HCT116 (cell line): ENCODE data around the gene MEX3B. TPM values are rescaled to one million over a fixed set of nuclear protein-coding genes. Genes with fewer than 3 reads are reported as not detected.
A peak's percentile ranks its signal among the peaks of the same experiment; 100 is the strongest.

Source experiments
- ATAC-seq: fragments of 200-7000 bp; cut with Tn5 transposase; 2 replicates; pipeline ENCODE4 v1.9.1; 2020; ENCODE audit warnings: mild to moderate bottlenecking, moderate library complexity
- BruUV-seq: library from RNA; stranded (reverse); fragments of 400-500 nt; replicated peaks from 2 replicates; lab custom pipeline; 2021; lab: Mats Ljungman, UMichigan
- CTCF ChIA-PET: fragments of 300-600 bp; sonication (Branson Sonifier 250); formaldehyde crosslinking; loops from one replicate; lab custom pipeline; 2021; ENCODE audit warnings: antibody characterized with exemption; lab: Charles Lee
- POLR2A ChIA-PET: fragments of 300-600, 350-600 bp; sonication (Branson Sonifier 250); formaldehyde crosslinking; loops from one replicate; lab custom pipeline; 2021; ENCODE audit warnings: antibody characterized with exemption; lab: Charles Lee
- RAD21 ChIA-PET, 2 experiments: fragments of 300-600 bp; sonication (Branson Sonifier 250); formaldehyde crosslinking; loops; one replicate each; lab custom pipeline; 2023; ENCODE audit warnings: low total read pairs in 2 of 2; ENCODE audit not compliant: uncharacterized antibody in 2 of 2, unreplicated experiment in 2 of 2, low non-redundant PET in 1 of 2; lab: Charles Lee
- DNase-seq: peaks from one replicate; pipeline ENCODE4 v3.0.0-alpha.2; 2010; ENCODE audit warnings: low read depth, low spot score
- H2AFZ ChIP-seq: fragments of 200-600 bp; shearing (Covaris generic), sonication (generic); 2 replicates; pipeline ENCODE4 v1.6.1; 2017; ENCODE audit warnings: low read depth, mixed run types, mixed read lengths, antibody characterized with exemption, low read length; ENCODE audit not compliant: poor library complexity, severe bottlenecking
- H3K27ac ChIP-seq: 2 replicates; pipeline ENCODE4 v1.5.1; 2012; ENCODE audit warnings: low read depth, low read length
- H3K27me3 ChIP-seq: fragments of 200-600 bp; sonication (generic); 2 replicates; pipeline ENCODE4 v1.6.1; 2016; ENCODE audit warnings: mixed run types, low read length, mixed read lengths; ENCODE audit not compliant: insufficient read depth
- H3K36me3 ChIP-seq, 2 experiments: fragments of 200-500 bp in 1 of 2; fragments of 200-600 bp in 1 of 2; sonication (Bioruptor generic) in 1 of 2; sonication (generic) in 1 of 2; 2 replicates each; pipeline versions ENCODE4 v1.5.1 to v1.6.1; 2014 to 2016; ENCODE audit warnings: low read length in 2 of 2, inconsistent platforms in 1 of 2, mixed read lengths in 1 of 2, mixed run types in 1 of 2; ENCODE audit not compliant: insufficient read depth in 2 of 2, control insufficient read depth in 1 of 2
- H3K4me1 ChIP-seq, 2 experiments: fragments of 200-600 bp in 1 of 2; sonication (generic) in 1 of 2; 2 replicates each; pipeline versions ENCODE4 v1.5.1 to v1.6.1; 2012 to 2017; ENCODE audit warnings: low read length in 2 of 2, inconsistent platforms in 1 of 2, mild to moderate bottlenecking in 1 of 2, mixed read lengths in 1 of 2, mixed run types in 1 of 2, moderate library complexity in 1 of 2; ENCODE audit not compliant: insufficient read depth in 2 of 2, control insufficient read depth in 1 of 2
- H3K4me2 ChIP-seq: fragments of 200-600 bp; sonication (generic); 2 replicates; pipeline ENCODE4 v1.6.1; 2017; ENCODE audit warnings: mixed run types, low read length, mixed read lengths
- H3K4me3 ChIP-seq, 2 experiments: fragments of 200-600 bp in 1 of 2; sonication (generic) in 1 of 2; replicated peaks in 1 of 2; 2 replicates each; pipeline ENCODE4 v1.5.1; 2011 to 2016; ENCODE audit warnings: low read length in 2 of 2, control low read depth in 1 of 2, low read depth in 1 of 2, mild to moderate bottlenecking in 1 of 2, mixed read lengths in 1 of 2, mixed run types in 1 of 2
- H3K79me2 ChIP-seq: fragments of 200-600 bp; sonication (generic); 2 replicates; pipeline ENCODE4 v1.6.1; 2017; ENCODE audit warnings: mild to moderate bottlenecking, mixed run types, low read length, moderate library complexity, mixed read lengths; ENCODE audit not compliant: insufficient read depth
- H3K9ac ChIP-seq: fragments of 200-600 bp; sonication (generic); 2 replicates; pipeline ENCODE4 v1.6.1; 2016; ENCODE audit warnings: low read length, mixed read lengths
- H3K9me2 ChIP-seq: fragments of 200-600 bp; sonication (generic), shearing (Covaris generic); 2 replicates; pipeline ENCODE4 v1.6.1; 2017; ENCODE audit warnings: mixed run types, mild to moderate bottlenecking, moderate library complexity; ENCODE audit not compliant: insufficient read depth
- H3K9me3 ChIP-seq, 2 experiments: fragments of 200-500 bp in 1 of 2; fragments of 200-600 bp in 1 of 2; sonication (Bioruptor generic) in 1 of 2; sonication (generic) in 1 of 2; 2 replicates each; pipeline ENCODE4 v1.6.1; 2014 to 2017; ENCODE audit warnings: low read length in 2 of 2, mixed read lengths in 2 of 2, inconsistent platforms in 1 of 2, low read depth in 1 of 2, mild to moderate bottlenecking in 1 of 2, mixed run types in 1 of 2, moderate library complexity in 1 of 2; ENCODE audit not compliant: control insufficient read depth in 1 of 2, insufficient read depth in 1 of 2
- H4K20me1 ChIP-seq: fragments of 200-600 bp; sonication (generic), shearing (Covaris generic); 2 replicates; pipeline ENCODE4 v1.6.1; 2017; ENCODE audit warnings: mixed run types, mild to moderate bottlenecking, moderate library complexity; ENCODE audit not compliant: insufficient read depth
- CBX3 ChIP-seq: IDR thresholded peaks from 2 replicates; pipeline ENCODE4 v1.6.1; 2012; ENCODE audit warnings: low read depth
- EZH2 ChIP-seq: fragments of 200-600 bp; sonication (generic); IDR thresholded peaks from 2 replicates; pipeline ENCODE4 v1.6.1; 2017; ENCODE audit warnings: antibody characterized with exemption, mixed run types
- EZH2phosphoT487 ChIP-seq: fragments of 200-600 bp; IDR thresholded peaks from 2 replicates; pipeline ENCODE4 v1.6.1; 2018; ENCODE audit warnings: antibody characterized with exemption, borderline replicate concordance
- FOSL1 ChIP-seq: IDR thresholded peaks from 2 replicates; pipeline ENCODE4 v1.6.1; 2012; ENCODE audit warnings: low read depth
- POLR2A ChIP-seq: IDR thresholded peaks from 2 replicates; pipeline ENCODE4 v1.7.0; 2011; ENCODE audit warnings: borderline replicate concordance; ENCODE audit not compliant: insufficient read depth, insufficient read length; ENCODE audit errors: extremely low read depth
- POLR2AphosphoS5 ChIP-seq: IDR thresholded peaks from 2 replicates; pipeline ENCODE4 v1.6.1; 2011; ENCODE audit warnings: mild to moderate bottlenecking, low read depth, low read length, moderate library complexity
- RAD21 ChIP-seq: IDR thresholded peaks from 2 replicates; pipeline ENCODE4 v1.6.1; 2012; ENCODE audit warnings: low read depth, mild to moderate bottlenecking
- SP1 ChIP-seq: IDR thresholded peaks from 2 replicates; pipeline ENCODE4 v1.6.1; 2012; ENCODE audit warnings: low read depth
- ZNF274 ChIP-seq: fragments of 200-500 bp; sonication (Bioruptor generic); IDR thresholded peaks from 2 replicates; pipeline ENCODE4 v1.6.1; 2014; ENCODE audit warnings: mild to moderate bottlenecking, low read depth, low read length, inconsistent platforms
- intact Hi-C: fragments of 100-400 bp; cut with micrococcal nuclease; formaldehyde crosslinking; loops from 2 replicates; pipeline ENCODE4 v1.10.0; 2022
- total RNA-seq: library from RNA; stranded (reverse); gene quantifications from one replicate; pipeline ENCODE4 v1.2.1, GENCODE V29; 2021; ENCODE audit not compliant: unreplicated experiment
- TF ChIP-seq, protein P1 (sequence below): IDR thresholded peaks from 2 replicates; pipeline ENCODE4 v1.6.1; 2012; ENCODE audit warnings: low read depth
- TF ChIP-seq, protein P2 (sequence below): IDR thresholded peaks from 2 replicates; pipeline ENCODE4 v1.6.1; 2012
- TF ChIP-seq, protein P3 (sequence below), 3 experiments: fragments of 200-600 bp in 1 of 3; sonication (generic) in 1 of 3; IDR thresholded peaks in 2 of 3; conservative IDR thresholded peaks in 1 of 3; 2 replicates each; pipeline ENCODE4 v1.5.1; 2012 to 2017; ENCODE audit warnings: low read depth in 2 of 3, low read length in 2 of 3, antibody characterized with exemption in 1 of 3, borderline replicate concordance in 1 of 3, control low read depth in 1 of 3, mild to moderate bottlenecking in 1 of 3, mixed read lengths in 1 of 3, mixed run types in 1 of 3, moderate library complexity in 1 of 3; ENCODE audit not compliant: insufficient read depth in 1 of 3
- TF ChIP-seq, protein P4 (sequence below): IDR thresholded peaks from 2 replicates; pipeline ENCODE4 v1.6.1; 2011; ENCODE audit warnings: mild to moderate bottlenecking, low read length, moderate library complexity; ENCODE audit not compliant: insufficient replicate concordance; ENCODE audit errors: extremely low read depth

MEX3B gene
- total RNA-seq, 1 experiment from 2014 or later = 1.9 TPM

DNA sequence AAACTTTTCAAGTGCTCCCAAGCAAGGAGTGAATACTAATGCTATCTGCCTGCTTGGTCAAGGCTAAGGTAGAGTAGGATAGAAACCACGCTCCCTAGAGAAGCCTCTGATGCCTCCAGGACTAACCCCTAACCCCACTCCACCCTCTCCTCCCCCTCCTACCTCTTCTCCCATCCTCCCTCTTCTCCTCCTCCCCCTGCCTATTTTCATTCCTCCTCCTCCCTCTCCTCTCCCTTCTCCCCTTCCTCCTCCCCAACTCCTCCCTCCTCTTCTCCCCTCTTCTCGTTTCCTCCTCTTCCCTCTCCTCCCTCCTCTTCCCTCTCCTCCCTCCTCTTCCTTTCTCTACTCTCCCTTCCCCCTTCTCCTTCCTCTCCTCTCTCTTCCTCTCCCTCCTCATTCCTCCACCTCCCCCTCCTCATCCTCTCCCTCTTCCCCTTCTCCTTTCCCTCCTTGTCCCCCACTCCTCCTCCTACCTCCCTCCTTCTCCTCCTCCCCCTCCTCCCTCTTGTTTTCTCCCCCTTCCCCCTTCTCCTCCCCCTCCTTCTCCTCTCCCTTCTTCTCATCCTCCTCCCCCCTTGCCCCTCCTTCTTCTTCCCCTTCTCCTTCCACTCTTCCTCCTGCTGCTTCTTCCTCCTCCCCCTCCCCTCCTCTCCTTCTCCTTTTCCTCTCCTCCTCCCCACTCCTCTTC is 12.8 kb upstream of the MEX3B start (continued):
- TF ChIP-seq, protein P1, sequence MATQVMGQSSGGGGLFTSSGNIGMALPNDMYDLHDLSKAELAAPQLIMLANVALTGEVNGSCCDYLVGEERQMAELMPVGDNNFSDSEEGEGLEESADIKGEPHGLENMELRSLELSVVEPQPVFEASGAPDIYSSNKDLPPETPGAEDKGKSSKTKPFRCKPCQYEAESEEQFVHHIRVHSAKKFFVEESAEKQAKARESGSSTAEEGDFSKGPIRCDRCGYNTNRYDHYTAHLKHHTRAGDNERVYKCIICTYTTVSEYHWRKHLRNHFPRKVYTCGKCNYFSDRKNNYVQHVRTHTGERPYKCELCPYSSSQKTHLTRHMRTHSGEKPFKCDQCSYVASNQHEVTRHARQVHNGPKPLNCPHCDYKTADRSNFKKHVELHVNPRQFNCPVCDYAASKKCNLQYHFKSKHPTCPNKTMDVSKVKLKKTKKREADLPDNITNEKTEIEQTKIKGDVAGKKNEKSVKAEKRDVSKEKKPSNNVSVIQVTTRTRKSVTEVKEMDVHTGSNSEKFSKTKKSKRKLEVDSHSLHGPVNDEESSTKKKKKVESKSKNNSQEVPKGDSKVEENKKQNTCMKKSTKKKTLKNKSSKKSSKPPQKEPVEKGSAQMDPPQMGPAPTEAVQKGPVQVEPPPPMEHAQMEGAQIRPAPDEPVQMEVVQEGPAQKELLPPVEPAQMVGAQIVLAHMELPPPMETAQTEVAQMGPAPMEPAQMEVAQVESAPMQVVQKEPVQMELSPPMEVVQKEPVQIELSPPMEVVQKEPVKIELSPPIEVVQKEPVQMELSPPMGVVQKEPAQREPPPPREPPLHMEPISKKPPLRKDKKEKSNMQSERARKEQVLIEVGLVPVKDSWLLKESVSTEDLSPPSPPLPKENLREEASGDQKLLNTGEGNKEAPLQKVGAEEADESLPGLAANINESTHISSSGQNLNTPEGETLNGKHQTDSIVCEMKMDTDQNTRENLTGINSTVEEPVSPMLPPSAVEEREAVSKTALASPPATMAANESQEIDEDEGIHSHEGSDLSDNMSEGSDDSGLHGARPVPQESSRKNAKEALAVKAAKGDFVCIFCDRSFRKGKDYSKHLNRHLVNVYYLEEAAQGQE = no peak
- TF ChIP-seq, all 23 proteins: peak for 0

DNA sequence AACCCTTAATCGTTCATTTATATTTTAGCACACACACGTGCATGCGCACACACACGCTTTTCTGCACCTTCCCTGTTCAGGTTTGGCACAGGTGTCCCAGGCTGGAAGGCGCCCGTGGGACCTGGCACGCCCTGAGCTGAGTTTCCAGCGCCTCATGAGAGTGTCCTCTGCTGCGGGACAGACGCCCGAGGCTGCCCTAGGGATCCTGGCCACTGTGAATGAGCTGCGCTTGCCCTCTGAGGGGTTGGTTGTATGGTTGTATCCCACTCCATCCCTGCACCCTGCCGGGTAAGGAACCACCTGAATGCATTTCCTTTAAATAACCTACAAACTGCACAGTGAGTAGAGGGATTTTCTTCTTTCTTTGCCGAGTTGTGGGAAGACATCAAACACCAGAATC is 12.2 kb upstream of the MEX3B start:
- ChIA-PET RAD21 (no interaction called here), POLR2A (no interaction called here), CTCF (no interaction called here)
- H3K27me3 ChIP-seq = peaks cover 15% of the 10 kb centered on the region; the same call in 1 of the 2 replicates
- H3K27ac ChIP-seq = no peak overlapping the region
- 0 out of 2 replicates have a peak, but pooled peaks have one; percentile 22 for ATAC-seq
- H3K79me2 ChIP-seq = no peaks in the 10 kb centered on the region
- no peak overlapping the region for H2AFZ ChIP-seq
- H3K4me1 ChIP-seq = no peaks in the 10 kb centered on the region
- H3K9me3 ChIP-seq = no peaks in the 10 kb centered on the region
- no peak for DNase-seq
- no TSS peak for BruUV-seq
- H3K4me3 ChIP-seq = no peak overlapping the region
- no peak overlapping the region for H3K4me2 ChIP-seq
- no peaks in the 10 kb centered on the region for H4K20me1 ChIP-seq
- no peaks in the 10 kb centered on the region for H3K9me2 ChIP-seq
- no peaks in the 10 kb centered on the region for H3K36me3 ChIP-seq
- H3K9ac ChIP-seq = no peak overlapping the region
- intact Hi-C loops = no loop called here
- TF ChIP-seq SP1 = no peak
- TF ChIP-seq, protein P2, sequence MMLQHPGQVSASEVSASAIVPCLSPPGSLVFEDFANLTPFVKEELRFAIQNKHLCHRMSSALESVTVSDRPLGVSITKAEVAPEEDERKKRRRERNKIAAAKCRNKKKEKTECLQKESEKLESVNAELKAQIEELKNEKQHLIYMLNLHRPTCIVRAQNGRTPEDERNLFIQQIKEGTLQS = no peak
- TF ChIP-seq CBX3 = no peak
- no peak for TF ChIP-seq POLR2AphosphoS5
- TF ChIP-seq, protein P3, sequence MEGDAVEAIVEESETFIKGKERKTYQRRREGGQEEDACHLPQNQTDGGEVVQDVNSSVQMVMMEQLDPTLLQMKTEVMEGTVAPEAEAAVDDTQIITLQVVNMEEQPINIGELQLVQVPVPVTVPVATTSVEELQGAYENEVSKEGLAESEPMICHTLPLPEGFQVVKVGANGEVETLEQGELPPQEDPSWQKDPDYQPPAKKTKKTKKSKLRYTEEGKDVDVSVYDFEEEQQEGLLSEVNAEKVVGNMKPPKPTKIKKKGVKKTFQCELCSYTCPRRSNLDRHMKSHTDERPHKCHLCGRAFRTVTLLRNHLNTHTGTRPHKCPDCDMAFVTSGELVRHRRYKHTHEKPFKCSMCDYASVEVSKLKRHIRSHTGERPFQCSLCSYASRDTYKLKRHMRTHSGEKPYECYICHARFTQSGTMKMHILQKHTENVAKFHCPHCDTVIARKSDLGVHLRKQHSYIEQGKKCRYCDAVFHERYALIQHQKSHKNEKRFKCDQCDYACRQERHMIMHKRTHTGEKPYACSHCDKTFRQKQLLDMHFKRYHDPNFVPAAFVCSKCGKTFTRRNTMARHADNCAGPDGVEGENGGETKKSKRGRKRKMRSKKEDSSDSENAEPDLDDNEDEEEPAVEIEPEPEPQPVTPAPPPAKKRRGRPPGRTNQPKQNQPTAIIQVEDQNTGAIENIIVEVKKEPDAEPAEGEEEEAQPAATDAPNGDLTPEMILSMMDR (IDR thresholded peaks at IDR 0.05 in 2 of 3, conservative IDR thresholded peaks at IDR 0.05 in 1 of 3; ENCODE audit: borderline replicate concordance in 1 of 3, insufficient read depth in 1 of 3, low read depth in 2 of 3, low read length in 2 of 3) = no peak
- no peak for TF ChIP-seq FOSL1
- no peak for TF ChIP-seq ZNF274
- no peak for TF ChIP-seq EZH2
- TF ChIP-seq, protein P4, sequence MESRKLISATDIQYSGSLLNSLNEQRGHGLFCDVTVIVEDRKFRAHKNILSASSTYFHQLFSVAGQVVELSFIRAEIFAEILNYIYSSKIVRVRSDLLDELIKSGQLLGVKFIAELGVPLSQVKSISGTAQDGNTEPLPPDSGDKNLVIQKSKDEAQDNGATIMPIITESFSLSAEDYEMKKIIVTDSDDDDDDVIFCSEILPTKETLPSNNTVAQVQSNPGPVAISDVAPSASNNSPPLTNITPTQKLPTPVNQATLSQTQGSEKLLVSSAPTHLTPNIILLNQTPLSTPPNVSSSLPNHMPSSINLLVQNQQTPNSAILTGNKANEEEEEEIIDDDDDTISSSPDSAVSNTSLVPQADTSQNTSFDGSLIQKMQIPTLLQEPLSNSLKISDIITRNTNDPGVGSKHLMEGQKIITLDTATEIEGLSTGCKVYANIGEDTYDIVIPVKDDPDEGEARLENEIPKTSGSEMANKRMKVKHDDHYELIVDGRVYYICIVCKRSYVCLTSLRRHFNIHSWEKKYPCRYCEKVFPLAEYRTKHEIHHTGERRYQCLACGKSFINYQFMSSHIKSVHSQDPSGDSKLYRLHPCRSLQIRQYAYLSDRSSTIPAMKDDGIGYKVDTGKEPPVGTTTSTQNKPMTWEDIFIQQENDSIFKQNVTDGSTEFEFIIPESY = no peak
- TF ChIP-seq RAD21 = no peak
- TF ChIP-seq EZH2phosphoT487 = no peak
- no peak for TF ChIP-seq POLR2A
